ENCODE results near the gene RPL5.

RPL5 gene

DNA sequence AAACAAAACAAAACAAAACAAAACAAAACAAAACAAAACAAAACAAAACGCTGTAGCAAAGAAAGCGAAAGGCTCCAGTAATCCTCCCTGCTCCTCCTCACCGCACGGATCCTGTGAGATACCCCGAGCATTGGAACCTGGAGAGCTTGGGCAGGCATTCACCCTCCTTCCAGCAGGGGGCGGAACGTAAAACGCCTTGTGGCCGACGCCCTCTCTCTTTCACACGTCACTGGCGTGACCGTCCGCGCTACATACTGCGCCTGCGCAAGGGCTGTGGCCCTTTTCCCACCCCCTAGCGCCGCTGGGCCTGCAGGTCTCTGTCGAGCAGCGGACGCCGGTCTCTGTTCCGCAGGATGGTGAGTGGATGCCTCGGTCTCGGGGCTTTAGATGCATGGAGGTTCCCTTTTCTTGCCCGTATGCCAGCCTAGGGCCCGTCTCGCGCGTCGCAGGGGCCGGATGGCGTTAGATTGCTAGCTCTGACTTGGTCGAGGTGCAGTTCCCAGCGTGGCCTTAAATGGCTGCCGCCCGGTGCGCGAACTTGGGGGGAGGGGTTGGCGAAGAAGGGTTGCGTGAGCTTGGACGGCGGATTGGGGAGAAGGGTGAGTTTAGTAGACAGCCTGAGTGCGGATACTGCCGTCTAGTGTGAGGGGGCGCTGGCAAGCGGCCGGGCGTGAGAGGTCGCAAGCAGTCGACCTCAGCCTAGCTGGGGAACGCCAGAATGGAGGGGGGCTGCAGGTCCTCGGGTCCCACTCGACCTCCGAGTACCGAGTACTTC is at the start of gene RPL5:
Gene RPL5, plus strand, starts transcription at position 279 of the 775 bp plus-strand sequence. Its CDS starts 75 bp downstream, at position 354.
- H3K27ac ChIP-seq, result peak within 1 kb of the TSS; percentile 89
- TF ChIP-seq CTCF (conservative IDR thresholded peaks at IDR 0.05), result peak; percentile 97

DNA sequence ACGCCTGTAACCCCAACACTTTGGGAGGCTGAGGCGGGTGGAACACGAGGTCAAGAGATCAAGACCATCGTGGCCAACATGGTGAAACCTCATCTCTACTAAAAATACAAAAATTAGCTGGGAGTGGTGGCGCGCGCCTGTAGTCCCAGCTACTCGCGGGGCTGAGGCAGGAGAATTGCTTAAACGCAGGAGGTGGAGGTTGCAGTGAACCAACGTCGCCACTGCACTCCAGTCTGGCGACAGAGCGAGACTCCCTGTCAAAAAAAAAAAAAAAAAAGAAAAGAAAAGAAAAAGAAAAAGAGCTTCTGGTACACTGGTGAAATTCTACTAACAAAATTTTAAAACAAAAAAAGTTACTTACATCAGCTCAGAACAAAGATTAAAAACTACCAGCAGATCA is 48.3 kb upstream of the RPL5 start:
- TF ChIP-seq CTCF (conservative IDR thresholded peaks at IDR 0.05), result peak; percentile 49; the same call in 1 of the 2 replicates
- H3K27ac ChIP-seq, result peak overlapping the region; percentile 78

- H3K27ac ChIP-seq, result peak overlapping the region; percentile 78
- no peak for TF ChIP-seq CTCF (conservative IDR thresholded peaks at IDR 0.05)
Measured at GRCh38 chr1:92784021-92784638, 47.7 kb upstream of the RPL5 start.

DNA sequence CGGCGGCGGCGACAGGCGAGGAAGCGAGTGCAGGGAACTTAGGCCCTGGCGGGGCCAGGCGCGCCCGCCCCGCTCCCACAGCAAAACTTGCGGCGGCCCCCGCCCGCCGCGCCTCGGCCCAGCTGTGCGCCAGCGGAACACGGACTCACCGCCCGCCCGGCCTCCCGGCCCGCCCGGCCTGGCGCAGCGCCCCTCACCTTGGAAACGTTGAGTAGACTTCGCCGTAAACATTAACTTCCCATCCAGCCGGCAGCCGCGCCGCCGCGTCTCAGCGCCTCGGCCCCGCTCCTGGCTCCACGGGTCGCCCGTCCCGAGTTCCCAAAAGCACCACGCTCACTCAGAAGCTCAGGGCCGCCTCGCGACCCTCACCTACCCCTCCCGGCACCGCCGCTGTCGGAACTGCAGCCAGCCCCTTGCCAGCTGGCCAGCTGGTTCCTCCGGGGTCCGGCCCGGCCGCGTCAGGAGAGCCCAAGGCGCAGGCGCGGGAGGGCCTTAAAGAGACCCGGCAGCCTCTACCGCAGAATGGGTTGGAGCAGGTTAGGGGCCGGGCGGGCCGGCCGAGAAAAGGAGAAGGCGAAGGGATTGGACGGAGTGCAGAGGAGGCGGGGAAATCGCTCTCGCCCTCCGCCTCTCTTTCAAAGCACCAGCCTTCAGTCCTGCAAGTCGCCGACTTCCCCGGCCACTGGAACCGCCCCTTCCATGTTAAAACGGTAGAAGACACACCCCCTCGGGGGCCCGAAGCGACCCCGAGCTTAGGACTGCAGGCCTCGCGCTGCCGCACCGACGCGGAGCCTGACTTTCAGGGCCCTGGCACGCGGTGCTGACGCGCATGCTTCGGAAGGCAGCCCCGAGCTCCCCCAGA is 47.0 kb upstream of the RPL5 start, which contains the start of gene EVI5:
Gene EVI5, minus strand, starts transcription at position 470 of the 862 bp plus-strand sequence. CDS start 48,562 bp downstream, outside the sequence.
- TF ChIP-seq CTCF (conservative IDR thresholded peaks at IDR 0.05), result no peak; the same call in 1 of the 2 replicates
- H3K27ac ChIP-seq, result peak within 1 kb of the TSS; percentile 78

- H3K27ac ChIP-seq, result peak overlapping the region; percentile 78
- no peak for TF ChIP-seq CTCF (conservative IDR thresholded peaks at IDR 0.05)
Measured at GRCh38 chr1:92786111-92786901, 45.5 kb upstream of the RPL5 start.

- no peak for TF ChIP-seq CTCF (conservative IDR thresholded peaks at IDR 0.05)
- H3K27ac ChIP-seq, result no peak overlapping the region
Measured at GRCh38 chr1:92790081-92790480, 41.8 kb upstream of the RPL5 start.
